Activated CD8-positive, alpha-beta memory T cell treated with anti-CD3 and anti-CD28 coated beads, Interleukin-2, amount 50 U/mL, for 1 hour (primary cell): ENCODE measurements around the gene CDH15.

Experiments used
- DNase-seq: peaks from one replicate; pipeline ENCODE4 v3.0.0-alpha.2; 2020; ENCODE audit errors: extremely low read depth

Gene CDH15

GRCh38 chr16:89140981-89141883 lies 30.3 kb upstream of the CDH15 start:
- no peak for DNase-seq

GRCh38 chr16:89141884-89142267 lies 29.7 kb upstream of the CDH15 start:
- no peak for DNase-seq

GRCh38 chr16:89142474-89143195 lies 28.9 kb upstream of the CDH15 start:
- no peak for DNase-seq

GRCh38 chr16:89143201-89143741 lies 28.3 kb upstream of the CDH15 start:
- DNase-seq: no peak

DNA sequence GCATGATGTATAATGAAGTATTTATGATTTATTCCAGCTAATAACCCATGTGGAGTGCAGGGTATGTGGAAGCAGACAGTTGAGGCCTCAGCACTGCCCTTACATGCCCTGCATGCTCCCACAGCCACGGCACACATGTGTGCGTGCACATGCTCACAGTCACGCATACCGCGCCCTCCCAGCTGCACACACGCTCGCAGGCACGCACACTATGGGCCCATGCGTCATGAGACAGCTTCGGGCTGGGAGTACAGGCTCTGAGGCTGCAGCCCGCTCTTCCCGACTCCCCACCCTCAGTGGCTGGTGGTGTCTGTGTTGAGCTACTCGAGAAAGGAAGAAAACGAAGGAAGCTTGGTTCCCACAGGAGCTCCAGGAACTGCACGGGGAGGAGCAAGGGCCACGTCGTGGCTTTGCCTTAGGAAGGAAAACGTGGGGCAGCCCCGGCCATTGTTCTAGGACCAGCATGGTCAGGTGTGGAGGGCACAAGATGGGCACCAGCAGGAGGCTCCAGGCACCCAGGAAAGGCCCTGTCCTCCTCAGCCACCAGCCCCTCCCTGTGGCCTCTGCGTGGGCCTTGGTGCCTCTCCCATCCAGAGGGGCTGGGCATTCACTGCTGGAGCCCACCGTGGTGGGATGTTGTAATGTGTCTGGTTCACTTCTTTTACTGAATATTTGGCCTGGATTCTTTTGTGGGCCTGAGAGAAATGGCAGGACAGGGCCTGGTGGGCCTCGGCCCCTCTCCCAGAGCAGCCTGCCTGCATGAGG lies 27.5 kb upstream of the CDH15 start:
- no peak for DNase-seq

- no peak for DNase-seq
Measured at GRCh38 chr16:89144681-89145080, 26.9 kb upstream of the CDH15 start.

DNA sequence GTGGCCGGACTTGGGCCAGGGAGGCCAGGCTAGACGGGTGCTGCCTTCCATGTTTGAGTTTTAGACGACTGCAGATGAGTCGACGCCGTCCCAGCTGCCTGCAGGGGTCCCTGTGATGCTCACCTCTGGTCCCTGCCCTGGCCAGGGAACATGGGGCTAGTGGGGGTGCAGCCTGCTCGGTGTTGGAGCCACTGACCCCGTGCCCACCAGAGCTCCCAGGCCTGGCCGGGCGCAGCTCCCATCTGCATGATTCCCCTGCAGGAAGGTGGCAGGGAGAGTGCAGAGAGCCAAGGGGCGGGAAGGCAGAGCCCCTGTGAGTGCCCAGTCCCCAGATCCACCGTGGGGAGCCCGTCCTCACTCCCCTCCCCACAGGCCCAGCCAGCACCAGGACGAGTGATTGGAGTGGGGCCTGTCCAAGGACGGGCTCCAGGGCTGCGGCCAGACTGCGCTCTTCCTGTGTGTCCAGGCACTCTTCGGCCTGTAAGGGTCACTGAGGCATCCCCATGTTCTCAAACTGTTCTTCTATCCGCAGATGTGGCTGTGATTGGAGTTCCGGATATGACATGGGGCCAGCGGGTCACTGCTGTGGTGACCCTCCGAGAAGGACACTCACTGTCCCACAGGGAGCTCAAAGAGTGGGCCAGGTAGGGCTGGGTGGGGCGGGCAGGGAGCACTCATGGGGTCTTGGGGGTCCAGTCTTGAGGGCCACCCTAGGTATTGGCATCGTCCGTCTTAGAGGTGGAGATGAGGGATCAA lies 26.0 kb upstream of the CDH15 start:
- no peak for DNase-seq

GRCh38 chr16:89146211-89147005 lies 25.1 kb upstream of the CDH15 start:
- DNase-seq: no peak

DNA sequence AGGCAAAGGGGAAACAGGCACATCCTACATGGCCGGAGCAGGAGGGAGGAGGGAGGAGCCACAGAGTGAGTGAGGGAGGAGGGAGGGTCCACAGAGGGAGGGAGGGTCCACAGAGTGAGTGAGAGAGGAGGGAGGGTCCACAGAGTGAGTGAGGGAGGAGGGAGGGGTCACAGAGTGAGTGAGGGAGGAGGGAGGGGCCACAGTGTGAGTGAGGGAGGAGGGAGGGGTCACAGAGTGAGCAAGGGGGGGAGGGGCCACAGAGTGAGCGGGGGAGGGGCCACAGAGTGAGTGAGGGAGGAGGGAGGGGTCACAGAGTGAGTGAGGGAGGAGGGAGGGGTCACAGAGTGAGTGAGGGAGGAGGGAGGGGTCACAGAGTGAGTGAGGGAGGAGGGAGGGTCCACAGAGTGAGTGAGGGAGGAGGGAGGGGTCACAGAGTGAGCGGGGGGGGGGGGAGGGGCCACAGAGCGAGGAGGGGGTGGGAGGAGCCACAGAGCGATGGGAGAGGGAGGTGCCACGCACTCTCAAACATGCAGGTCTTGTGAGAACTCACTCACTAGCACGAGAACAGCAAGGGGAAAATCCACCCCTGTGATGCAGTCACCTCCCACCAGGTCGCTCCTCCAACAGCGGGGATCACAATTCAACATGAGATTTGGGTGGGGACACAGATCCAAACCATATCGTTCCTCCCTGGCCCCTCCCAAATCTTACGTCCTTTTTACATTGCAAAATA lies 24.3 kb upstream of the CDH15 start:
- DNase-seq: no peak

DNA sequence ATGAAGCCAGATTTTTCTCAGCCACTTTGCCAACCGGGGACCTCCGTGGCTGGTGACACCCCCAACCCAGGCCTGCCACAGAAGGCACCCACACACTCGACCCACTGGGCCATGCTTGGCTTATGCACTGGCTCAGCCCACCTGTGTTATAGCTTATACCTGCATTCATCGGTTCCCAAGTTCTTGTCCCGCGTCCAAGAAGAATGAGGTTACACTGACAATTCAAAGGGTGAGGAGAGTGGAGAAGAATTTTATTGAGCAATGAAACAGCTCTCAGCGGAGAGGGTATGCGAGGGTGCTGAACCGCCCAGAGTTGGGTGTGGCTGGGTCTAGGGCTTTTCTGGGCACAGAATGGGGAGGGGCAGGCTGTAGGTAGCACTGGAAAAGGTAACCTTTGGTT lies 22.2 kb upstream of the CDH15 start:
- DNase-seq: no peak

DNA sequence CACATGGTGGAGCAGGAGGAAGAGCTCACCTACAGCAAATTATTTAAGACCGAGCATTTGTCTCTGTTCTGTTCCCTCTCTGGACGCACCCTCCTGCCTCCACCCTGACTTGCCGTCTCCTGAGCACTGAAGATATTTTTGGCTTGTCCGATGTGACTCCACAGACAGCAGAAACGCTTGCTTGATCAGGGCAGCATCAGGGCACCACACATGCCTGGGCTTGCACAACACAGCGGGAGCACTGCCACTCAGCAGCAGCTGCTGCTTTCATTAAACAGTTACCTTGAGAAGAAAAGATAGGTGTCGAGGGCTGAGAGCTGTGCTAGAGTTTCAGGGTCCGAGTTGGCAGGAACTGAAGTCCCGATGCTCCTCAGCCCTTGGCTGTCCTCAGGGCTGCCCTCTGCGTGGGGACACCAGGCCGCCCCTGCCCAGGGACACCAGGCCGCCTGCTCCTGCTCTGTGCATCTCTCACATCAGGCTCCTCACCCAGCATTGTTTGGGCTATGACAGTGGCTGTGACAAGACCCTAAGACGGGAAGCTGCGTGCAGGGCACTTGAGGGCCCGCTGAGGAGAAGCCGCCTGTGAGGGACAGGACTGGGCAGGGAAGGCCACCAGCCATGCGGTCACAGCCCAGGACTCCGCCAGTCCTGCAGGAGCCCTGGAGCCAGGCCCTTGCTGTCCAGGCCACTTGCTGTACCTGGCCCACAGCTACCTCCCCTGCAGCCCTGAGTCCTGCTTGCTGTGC lies 21.3 kb upstream of the CDH15 start:
- DNase-seq: no peak

DNA sequence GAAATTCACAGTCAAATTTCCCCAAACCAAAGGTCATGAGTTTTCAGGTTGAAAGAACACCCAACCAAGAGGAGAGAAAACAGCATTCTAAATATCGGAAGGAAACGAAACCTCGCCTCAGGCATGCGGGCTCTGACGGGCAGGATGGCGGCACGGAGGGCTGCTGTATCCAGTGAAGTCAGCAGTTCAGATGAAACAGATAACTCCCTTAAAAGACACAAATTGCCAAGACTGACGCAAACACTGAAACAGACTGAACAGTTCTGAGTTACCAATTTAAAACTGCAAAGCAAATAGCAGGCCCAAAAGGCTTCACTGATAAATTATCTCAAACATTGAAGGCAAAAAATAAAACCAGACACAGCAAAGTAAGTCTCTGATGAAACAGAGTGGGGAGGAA lies 20.6 kb upstream of the CDH15 start:
- no peak for DNase-seq

DNA sequence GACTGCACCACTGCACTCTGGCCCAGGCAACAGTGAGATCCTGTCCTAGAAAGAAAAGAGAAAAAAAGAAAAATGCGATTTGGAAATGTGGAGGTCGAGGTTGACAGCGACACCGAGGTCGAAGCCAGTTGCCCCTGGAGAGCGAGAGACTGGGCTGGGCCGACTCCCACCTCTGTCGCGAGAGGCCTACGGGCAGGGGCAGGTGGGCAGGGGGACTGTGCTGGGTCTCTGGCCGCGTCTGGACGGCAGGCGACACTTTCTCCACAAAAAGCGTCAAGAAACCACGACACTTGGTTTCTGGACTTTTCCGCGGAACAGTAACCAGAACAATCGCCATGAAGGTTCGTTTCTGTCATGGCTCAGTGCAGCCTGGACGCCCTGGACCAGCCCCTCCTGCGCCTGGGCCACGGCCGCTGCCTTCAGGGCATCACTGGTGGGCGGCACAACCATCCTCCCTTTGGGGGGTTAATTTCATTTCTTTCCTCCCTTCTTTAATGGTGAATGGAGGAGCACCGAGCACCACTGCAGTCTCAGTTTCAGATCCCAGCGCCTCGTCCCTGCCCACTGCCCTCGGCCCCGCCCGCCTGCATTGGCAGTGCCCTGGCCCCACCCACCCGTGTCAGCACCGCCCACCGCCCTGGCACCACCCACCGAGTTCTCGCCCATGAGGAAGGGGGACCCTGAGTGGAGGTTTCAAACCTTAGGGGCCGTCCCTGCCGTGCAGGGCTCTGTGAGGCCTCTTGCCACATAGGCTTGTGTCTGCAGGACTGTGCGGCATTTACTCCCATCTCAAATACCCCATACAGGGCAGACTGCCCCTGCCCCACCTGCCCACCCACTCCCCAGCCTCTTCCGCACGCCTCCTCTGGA lies 18.5 kb upstream of the CDH15 start:
- no peak for DNase-seq

GRCh38 chr16:89153848-89154271 lies 17.7 kb upstream of the CDH15 start:
- DNase-seq: no peak

GRCh38 chr16:89154390-89155183 lies 17.0 kb upstream of the CDH15 start:
- DNase-seq: no peak

GRCh38 chr16:89155184-89155679 lies 16.3 kb upstream of the CDH15 start:
- DNase-seq: no peak
